ENCODE data around the gene IQSEC2. TPM values are rescaled to one million over a fixed set of nuclear protein-coding genes. Genes with fewer than 3 reads are reported as not detected.

IQSEC2 gene
- total RNA-seq, 4 donors from 2014 or later, result 10.1 to 25.7 (median 16.8) TPM

DNA sequence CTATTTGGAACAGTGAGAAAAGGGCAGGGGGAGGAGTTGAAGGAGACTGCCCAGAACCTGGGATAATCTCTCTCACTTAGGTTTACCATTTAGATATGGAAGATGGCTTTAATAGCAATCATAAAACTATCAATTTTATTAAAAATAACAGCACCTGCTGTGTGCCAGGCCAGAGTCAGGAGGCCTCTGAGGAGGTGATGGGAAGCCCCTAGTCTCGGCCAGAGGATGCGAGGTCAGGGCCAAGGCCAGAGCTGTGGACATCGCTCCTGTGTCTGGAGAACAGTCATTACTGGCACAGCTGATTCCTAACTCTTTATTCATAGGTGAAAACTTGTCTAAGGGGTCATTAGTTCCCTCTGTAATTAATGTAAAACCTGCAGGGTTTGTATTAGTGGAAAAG lies 4.2 kb upstream of the IQSEC2 start:
- H3K27me3 ChIP-seq, result no peaks in the 10 kb centered on the region
- WGBS, 2 donors (ENCODE audit: low coverage in 1 of 2), result 40 to 52% methylated on average over 1 to 3 of the region's 3 CpGs
- no peak for ATAC-seq
- no peak overlapping the region for H3K4me3 ChIP-seq
- no peak for TF ChIP-seq CTCF (IDR thresholded peaks at IDR 0.05)
- TF ChIP-seq POLR2AphosphoS5 (IDR thresholded peaks at IDR 0.05), result no peak
- TF ChIP-seq POLR2A (IDR thresholded peaks at IDR 0.05), result no peak
- TF ChIP-seq EP300 (IDR thresholded peaks at IDR 0.05), result no peak
- H3K4me1 ChIP-seq, result peaks cover 4 to 68% (median 28%) of the 10 kb centered on the region in 3 donors
- no peaks in the 10 kb centered on the region for H3K9me3 ChIP-seq
- H3K27ac ChIP-seq, result no peak overlapping the region
- no peaks in the 10 kb centered on the region for H3K36me3 ChIP-seq

GRCh38 chrX:53284684-53285447 lies 3.5 kb upstream of the IQSEC2 start:
- TF ChIP-seq EP300 (IDR thresholded peaks at IDR 0.05) (no peak), POLR2AphosphoS5 (IDR thresholded peaks at IDR 0.05) (no peak), POLR2A (IDR thresholded peaks at IDR 0.05) (no peak), CTCF (IDR thresholded peaks at IDR 0.05) (peak; percentile 49 to 89 (median 58))
- 20% methylated on average over 2 to 5 of the region's 8 CpGs for WGBS, 2 donors (ENCODE audit: low coverage in 1 of 2)
- no peaks in the 10 kb centered on the region for H3K9me3 ChIP-seq
- no peak overlapping the region for H3K27ac ChIP-seq
- ATAC-seq, result peak; percentile 54
- H3K27me3 ChIP-seq, result no peaks in the 10 kb centered on the region
- H3K4me1 ChIP-seq, result peaks cover 6 to 75% (median 31%) of the 10 kb centered on the region in 3 donors
- H3K4me3 ChIP-seq, result no peak overlapping the region
- no peaks in the 10 kb centered on the region for H3K36me3 ChIP-seq

DNA sequence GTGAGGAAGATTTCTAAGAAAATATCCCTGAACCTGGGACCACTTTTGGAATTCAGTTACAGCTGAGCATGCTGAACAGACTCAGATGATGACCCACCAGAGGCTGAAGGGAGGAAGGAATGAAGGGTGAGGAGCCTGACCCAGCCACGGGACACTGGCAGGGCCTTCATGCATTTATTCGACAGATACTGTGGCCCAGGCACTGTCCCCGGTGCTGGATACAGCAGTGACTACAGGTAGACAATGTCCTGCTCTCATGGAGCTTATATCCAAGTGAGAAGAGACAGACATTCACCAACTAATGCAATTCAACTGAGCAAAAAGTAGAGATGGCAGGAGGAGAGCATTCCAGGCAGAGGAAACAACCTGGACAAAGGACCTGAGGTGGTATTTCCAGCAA lies 2.2 kb upstream of the IQSEC2 start:
- no peaks in the 10 kb centered on the region for H3K36me3 ChIP-seq
- peaks cover 6 to 74% (median 31%) of the 10 kb centered on the region in 3 donors for H3K4me1 ChIP-seq
- H3K27ac ChIP-seq, result no peak overlapping the region
- no peak overlapping the region for H3K4me3 ChIP-seq
- H3K27me3 ChIP-seq, result no peaks in the 10 kb centered on the region
- 83% methylated on average over 1 of the region's 3 CpGs; no CpG with 5 or more reads in 1 of the 2 donors for WGBS, 2 donors (ENCODE audit: low coverage in 1 of 2)
- TF ChIP-seq CTCF (IDR thresholded peaks at IDR 0.05) (no peak), POLR2AphosphoS5 (IDR thresholded peaks at IDR 0.05) (no peak), POLR2A (IDR thresholded peaks at IDR 0.05) (no peak), EP300 (IDR thresholded peaks at IDR 0.05) (no peak)
- no peak for ATAC-seq
- H3K9me3 ChIP-seq, result no peaks in the 10 kb centered on the region

DNA sequence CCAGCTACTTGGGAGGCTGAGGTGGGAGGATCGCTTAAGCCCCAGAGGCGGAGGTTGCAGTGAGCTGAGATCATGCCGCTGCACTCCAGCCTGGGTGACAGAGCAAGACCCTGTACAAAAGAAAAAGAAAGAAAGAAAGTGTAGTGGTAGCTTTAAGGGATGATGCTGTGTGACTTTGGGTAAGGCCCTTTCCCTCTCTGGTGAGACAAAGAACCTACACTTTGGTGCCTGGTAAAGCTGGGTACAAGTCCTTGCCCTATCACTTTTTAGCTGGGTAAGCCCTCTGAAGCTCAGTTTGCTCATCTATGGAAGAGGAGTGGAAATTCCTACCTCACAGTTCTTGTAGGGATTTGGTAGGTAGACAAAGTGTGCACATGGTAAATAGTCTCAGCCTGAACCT lies 1.7 kb upstream of the IQSEC2 start:
- 71% methylated on average over 1 of the region's 3 CpGs; no CpG with 5 or more reads in 1 of the 2 donors for WGBS, 2 donors (ENCODE audit: low coverage in 1 of 2)
- ATAC-seq, result no peak
- no peaks in the 10 kb centered on the region for H3K27me3 ChIP-seq
- H3K27ac ChIP-seq, result no peak overlapping the region
- TF ChIP-seq POLR2A (IDR thresholded peaks at IDR 0.05) (no peak), POLR2AphosphoS5 (IDR thresholded peaks at IDR 0.05) (no peak), EP300 (IDR thresholded peaks at IDR 0.05) (no peak), CTCF (IDR thresholded peaks at IDR 0.05) (no peak)
- no peak overlapping the region for H3K4me3 ChIP-seq
- no peaks in the 10 kb centered on the region for H3K9me3 ChIP-seq
- no peaks in the 10 kb centered on the region for H3K36me3 ChIP-seq
- peaks cover 6 to 70% (median 27%) of the 10 kb centered on the region in 3 donors for H3K4me1 ChIP-seq
